ENCODE measurements around the gene CBLN1. TPM values are rescaled to one million over a fixed set of nuclear protein-coding genes. Genes with fewer than 3 reads are reported as not detected.

CBLN1 gene
- not detected in 2 replicates for total RNA-seq (2014; rRNA removed; shearing (Covaris generic); ENCODE audit: low replicate concordance)

DNA sequence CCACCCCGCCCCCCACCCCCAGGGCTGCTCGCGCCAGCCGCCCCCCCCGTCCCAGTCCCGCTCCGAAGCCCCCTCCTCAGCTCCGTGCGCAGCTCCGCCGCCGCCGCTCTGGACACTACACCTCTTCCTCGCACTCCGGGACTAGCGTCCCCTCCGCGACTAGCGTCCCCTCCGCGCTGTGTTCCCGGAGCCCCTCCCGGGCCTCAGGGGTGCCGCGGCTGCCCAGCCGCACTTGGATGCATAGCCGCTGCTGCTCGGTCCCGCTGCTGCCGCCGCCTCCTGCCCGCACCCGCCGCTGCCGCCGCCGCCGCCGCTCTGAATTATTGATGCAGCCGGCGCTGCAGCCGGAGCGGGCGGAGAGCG lies at the start of gene CBLN1:
Gene CBLN1 (minus strand): TSS at position 359 of the 363 bp plus-strand sequence. CDS start 373 bp downstream, outside the sequence.
- DNase-seq (ENCODE audit: low read depth) = no peak
- in situ Hi-C loops (cut with HindIII; ENCODE audit: low pct_unique_long_range_greater_than_20kb, low sequenced_read_pairs) = no loop called here

DNA sequence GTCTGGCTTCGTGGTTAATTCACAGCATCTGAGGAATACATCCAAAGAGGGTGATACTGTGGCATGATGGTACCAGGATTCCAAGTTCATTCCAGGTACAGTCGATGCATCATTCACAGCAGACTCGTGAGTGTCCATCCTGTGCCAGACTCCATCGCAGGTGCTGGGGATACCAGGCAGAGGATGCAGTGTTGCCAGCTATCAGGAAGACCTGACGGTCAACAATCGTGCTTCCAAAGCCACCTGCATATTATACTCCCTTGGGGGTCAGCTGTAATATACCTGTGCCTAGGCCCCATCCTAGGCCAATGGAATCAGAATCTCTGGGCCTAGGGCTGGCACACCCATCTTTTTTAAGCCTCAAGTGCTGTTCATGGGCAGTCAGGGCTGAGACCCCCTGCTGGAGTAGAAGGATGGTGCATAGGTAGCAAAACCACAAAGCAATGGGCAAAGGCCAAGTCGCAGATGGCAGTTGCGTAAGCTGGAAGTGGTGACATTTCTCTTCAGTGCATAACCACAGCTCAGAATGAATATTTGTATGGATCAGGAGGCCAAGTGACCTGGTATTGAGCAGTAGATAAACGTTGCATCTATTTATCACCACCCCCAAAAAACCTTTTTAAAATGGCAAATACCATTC lies 49.0 kb upstream of the CBLN1 start:
- no peak for DNase-seq (ENCODE audit: low read depth)
- in situ Hi-C loops (cut with HindIII; ENCODE audit: low pct_unique_long_range_greater_than_20kb, low sequenced_read_pairs) = no loop called here

DNA sequence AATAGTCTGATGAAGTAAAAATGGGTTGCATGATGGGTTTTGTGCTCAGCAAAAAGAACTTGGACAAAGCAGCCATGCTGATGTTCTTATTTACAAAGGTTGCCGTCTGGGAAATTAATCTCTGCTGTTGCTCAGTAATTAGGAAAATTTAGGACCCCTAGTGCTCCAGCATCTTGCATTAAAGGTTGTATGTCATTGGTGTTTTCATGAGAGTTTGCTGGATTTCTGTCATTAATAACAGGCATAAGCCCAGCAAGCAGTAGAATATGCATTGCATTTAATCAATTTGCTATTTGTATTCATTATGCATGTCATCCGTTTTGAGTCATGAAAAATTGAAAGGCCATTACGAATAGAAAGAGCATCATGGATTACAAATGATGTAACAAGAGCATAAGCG lies 46.7 kb upstream of the CBLN1 start:
- in situ Hi-C loops (cut with HindIII; ENCODE audit: low pct_unique_long_range_greater_than_20kb, low sequenced_read_pairs) = no loop called here

DNA sequence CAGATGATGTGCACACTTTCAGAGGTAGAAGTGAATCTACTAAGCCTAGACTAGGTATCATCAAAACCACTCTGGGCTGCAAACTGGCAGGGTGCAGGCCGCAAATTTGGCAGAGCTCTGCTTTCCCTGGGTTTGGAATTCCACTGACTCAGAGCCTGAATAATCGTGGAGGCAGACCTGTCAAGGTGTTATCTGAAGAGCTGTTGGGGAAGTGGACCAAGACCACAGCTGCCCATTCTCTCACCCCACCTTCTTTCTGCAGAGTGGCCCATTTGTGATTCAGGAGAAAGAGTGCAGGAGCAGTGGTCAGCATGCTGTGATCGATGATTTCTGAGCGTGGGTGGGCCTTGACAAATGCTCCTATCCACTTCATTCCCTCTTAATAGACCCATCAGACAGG lies 45.8 kb upstream of the CBLN1 start:
- in situ Hi-C loops (cut with HindIII; ENCODE audit: low pct_unique_long_range_greater_than_20kb, low sequenced_read_pairs) = no loop called here
- no peak for DNase-seq (ENCODE audit: low read depth)

More for the DNA sequence above, 46.7 kb upstream of the CBLN1 start:
- DNase-seq (ENCODE audit: low read depth) = no peak

DNA sequence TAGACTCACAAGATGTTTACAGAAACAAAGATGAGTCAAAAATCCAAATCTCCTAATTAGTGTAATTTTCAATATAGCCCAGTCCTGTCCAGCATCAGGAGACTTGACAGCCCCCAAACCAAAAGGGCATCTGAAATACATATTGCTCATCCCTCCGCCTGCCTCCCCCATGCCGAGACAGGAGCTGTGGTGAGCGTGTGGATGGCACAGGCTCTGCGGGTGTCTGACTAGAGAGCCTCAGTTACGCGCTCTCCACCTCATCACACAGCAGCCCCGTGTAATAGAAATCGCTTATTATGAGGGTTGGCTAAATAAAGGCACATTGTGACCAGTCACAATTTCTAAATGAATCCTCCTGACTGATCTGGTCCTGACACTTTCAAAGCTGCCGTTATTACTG lies 43.1 kb upstream of the CBLN1 start:
- in situ Hi-C loops (cut with HindIII; ENCODE audit: low pct_unique_long_range_greater_than_20kb, low sequenced_read_pairs) = no loop called here

DNA sequence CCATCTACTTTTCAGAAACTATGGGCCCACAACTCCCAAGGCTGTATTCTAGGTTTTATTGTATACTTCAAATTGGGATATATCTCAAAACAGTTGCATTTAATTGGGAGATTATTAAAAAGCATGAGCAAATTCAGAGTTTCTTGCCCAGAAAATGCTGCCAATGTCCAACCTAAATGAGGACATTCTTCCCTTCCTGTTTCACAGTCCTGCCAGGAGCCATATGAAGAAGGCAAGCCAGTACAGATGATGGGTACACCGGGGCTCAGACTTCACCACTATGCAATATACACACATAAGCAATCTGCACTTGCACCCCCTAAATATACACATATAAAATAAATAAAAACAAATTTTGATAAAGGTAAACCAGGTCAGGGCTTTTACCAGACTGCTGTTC lies 34.0 kb upstream of the CBLN1 start:
- DNase-seq (ENCODE audit: low read depth) = no peak
- in situ Hi-C loops (cut with HindIII; ENCODE audit: low pct_unique_long_range_greater_than_20kb, low sequenced_read_pairs) = no loop called here

More for the DNA sequence above, 43.1 kb upstream of the CBLN1 start:
- no peak for DNase-seq (ENCODE audit: low read depth)

DNA sequence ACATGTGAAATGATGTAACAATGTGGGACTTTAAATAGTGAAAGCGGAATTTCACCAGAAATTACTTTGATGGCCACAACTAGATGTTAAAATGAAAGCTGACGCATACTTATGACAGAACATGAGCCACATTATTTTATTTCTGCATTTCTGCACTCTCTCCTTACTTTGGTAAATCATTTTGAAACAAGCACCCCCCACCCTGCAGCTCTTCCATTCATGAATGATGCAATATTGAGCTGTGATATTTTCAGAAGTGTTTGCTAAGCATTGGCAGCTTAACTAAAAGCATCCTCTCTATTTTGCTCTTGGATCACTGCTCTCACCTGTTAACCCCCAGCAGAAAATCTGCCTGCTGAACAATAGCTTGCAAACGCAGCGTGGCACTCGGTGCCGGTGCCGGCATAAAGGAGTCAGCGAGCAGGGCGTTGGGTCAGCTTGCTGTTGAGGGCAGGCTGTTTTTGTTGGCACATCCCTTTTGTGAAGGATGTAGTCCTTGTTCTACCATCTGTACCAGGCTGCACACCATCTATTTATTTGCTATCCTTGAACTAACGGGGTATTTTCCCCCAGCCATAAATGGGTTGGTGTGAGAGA lies 30.8 kb upstream of the CBLN1 start:
- in situ Hi-C loops (cut with HindIII; ENCODE audit: low pct_unique_long_range_greater_than_20kb, low sequenced_read_pairs) = no loop called here
- no peak for DNase-seq (ENCODE audit: low read depth)

DNA sequence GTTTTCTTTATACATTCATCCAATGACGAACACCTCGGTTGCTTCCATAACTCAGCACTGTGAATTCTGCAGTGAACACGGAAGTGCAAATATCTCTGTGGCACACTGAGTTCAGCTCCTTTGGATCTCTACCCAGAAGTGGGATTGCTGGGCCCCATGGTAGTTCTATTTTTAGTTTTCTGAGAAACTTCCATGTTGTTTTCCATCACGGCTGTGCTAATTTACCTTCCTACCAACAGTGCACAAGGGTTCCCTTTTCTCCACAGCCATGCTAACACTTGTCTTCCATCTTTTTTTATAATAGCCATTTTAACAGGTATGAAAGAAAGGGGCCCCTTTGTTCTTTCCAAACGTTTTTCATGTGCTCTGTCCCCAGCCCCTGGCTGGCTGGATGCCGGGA lies 30.2 kb upstream of the CBLN1 start:
- in situ Hi-C loops (cut with HindIII; ENCODE audit: low pct_unique_long_range_greater_than_20kb, low sequenced_read_pairs) = no loop called here
- no peak for DNase-seq (ENCODE audit: low read depth)

DNA sequence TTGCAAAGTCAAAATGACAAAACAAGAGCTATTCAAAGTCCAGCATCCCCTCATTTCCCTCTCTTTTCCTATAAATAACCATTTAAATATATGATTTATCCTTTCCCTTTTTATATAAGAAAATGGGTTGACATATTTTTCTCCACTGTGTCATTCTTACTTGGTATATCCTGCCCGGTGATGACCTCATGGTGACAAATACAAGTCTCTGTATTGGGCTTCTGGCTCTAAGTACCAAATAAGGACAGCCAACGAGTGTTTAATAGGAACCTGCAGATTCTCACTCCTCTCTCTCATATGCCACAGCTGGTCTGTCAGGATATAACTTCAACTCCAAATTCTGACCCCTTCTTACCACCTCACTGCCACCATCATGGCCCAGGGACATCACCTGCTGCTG lies 25.5 kb upstream of the CBLN1 start:
- DNase-seq (ENCODE audit: low read depth) = no peak
- in situ Hi-C loops (cut with HindIII; ENCODE audit: low pct_unique_long_range_greater_than_20kb, low sequenced_read_pairs) = no loop called here

DNA sequence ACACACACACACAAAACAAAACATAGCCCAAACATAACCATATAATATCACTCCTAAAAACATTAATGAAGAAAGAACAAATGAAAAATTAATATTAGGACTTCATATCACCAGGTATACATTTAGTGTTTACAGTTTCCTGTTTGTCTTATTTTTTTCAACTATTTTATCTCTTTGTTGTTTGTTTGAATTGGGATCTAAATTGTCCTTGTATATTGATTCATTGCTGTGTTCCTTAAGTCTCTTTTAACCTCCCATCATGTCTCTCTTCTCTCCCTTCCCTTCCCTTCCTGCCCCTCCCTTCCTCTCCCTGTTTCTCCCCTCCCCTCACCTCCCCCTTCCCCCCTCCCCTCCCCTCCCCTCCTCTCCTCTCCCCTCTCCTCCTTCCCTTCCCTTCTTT lies 23.8 kb upstream of the CBLN1 start:
- no peak for DNase-seq (ENCODE audit: low read depth)
- in situ Hi-C loops (cut with HindIII; ENCODE audit: low pct_unique_long_range_greater_than_20kb, low sequenced_read_pairs) = no loop called here

DNA sequence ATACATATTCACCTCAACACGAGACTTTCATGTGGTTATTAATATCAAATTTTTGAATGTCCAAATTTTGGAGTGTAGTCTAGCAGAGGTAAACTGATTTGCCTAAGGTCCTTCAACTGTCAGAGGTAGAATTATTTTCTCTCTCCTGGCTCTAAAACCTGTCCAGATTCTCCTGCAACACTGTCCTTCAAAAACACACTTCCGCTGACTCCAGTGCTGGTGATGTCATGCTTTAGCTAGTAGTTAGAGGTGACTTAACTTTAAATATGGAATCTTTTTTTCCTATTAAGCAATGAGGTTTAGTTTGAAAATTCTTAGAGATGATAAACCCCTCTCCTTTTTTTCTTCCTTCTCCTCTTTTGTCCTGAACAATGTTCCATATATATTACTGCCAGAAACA lies 10.8 kb upstream of the CBLN1 start:
- no peak for DNase-seq (ENCODE audit: low read depth)
- in situ Hi-C loops (cut with HindIII; ENCODE audit: low pct_unique_long_range_greater_than_20kb, low sequenced_read_pairs) = no loop called here

DNA sequence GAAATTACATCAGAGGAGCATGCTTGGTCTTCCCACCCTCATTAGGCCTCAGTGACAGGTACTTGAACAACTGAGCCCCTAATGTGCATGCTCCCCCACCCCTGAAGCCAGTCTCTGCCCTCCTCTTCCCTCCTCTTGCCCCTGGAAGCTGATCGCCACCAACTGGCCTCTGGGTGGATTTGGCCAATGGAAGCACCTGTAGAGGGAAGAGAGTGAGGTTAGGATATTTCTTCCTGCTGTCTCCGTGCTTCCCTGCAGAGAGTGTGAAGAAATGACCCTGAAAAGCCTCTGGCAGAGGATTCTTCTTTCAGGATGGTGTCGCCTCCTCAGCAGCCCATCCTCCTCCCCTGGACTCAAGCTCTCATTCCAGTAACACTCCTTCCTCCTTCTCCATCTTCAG lies 5.9 kb upstream of the CBLN1 start:
- in situ Hi-C loops (cut with HindIII; ENCODE audit: low pct_unique_long_range_greater_than_20kb, low sequenced_read_pairs) = no loop called here
- DNase-seq (ENCODE audit: low read depth) = no peak

DNA sequence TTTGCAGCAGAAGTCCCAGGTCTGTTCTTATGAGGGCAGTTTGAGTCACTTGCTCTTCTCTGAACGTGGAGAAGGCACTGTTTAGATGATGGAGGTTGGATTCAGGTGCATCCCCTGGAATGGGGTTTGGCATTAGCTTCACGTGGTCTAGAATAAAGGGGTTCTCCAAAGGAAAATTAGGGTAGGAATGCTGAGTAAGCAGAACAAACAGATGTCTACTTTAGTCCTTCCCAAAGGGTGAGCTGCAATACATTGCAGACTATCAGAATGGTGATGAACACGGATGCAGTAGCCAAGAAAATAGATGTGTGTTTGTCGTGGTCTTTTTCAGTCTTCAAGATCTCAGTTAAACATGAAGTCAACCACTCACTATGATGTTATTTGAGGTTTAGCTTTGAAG lies 3.3 kb upstream of the CBLN1 start:
- in situ Hi-C loops (cut with HindIII; ENCODE audit: low pct_unique_long_range_greater_than_20kb, low sequenced_read_pairs) = no loop called here
- DNase-seq (ENCODE audit: low read depth) = no peak

DNA sequence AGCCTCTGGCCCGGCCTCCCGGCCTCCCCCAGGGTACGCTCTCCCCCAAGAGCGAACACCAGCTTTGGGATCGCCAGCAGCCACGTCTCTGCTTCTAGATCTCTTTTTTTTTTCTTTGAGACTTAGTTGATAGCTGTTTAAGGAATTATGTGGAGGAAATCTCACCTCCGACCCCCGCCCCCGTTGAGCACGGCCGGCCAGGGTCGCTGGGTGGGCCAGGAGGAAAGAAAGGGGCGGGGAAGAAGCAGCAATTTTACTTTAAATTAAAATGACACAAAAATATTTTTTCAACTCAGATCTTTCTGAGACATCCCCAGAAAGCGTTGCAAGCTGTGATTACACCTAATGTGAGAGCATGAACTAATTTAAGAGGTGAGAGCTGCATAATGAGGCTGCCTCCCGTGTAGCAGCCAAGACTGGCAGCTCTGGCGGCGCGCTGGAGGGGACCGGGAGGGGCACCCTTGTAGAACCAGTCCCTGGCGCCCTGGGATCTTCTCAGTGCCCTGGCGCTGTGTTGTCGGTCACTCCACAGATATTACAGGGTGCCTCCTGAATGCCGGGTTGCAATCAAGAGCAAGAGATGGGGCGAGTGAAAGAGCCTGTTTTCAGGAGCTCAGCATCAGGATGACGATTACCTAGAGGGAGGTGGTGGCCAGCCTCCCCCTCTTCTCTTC lies 1.9 kb upstream of the CBLN1 start:
- DNase-seq (ENCODE audit: low read depth) = no peak
- in situ Hi-C loops (cut with HindIII; ENCODE audit: low pct_unique_long_range_greater_than_20kb, low sequenced_read_pairs) = no loop called here

DNA sequence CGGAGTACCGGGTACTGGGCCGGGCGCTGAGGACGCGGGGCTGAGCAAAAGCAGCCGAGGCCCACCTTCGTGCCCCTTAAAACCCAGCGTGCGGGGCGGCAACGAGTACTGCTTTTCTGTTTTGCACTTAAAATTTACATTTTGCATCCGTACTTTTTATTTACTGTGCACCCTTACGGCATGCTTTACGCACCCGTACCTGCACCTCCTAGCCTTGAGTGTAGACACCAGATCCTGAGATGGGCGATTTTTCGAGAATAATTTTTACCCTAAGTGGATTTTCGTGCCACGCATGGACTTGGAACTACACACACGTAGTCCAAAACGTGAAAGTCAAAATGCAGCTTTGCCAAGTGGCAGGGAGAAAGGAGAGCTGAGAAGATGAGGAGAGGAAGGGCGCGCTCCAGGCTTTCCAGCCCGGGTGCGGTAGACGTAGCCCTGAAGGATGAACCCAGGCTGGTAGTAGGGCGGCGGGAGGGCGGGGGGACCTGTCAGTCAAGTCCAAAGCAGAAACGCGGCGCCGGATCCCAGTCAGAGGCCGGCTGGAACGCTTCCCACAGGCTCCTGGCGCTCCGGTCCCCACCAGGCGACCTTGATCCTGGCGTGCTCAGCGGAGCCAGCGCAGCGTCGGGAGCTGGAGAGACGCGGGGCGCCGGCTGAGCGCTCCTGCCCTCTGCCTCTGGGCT lies 1.2 kb upstream of the CBLN1 start:
- in situ Hi-C loops (cut with HindIII; ENCODE audit: low pct_unique_long_range_greater_than_20kb, low sequenced_read_pairs) = no loop called here
- DNase-seq (ENCODE audit: low read depth) = no peak

DNA sequence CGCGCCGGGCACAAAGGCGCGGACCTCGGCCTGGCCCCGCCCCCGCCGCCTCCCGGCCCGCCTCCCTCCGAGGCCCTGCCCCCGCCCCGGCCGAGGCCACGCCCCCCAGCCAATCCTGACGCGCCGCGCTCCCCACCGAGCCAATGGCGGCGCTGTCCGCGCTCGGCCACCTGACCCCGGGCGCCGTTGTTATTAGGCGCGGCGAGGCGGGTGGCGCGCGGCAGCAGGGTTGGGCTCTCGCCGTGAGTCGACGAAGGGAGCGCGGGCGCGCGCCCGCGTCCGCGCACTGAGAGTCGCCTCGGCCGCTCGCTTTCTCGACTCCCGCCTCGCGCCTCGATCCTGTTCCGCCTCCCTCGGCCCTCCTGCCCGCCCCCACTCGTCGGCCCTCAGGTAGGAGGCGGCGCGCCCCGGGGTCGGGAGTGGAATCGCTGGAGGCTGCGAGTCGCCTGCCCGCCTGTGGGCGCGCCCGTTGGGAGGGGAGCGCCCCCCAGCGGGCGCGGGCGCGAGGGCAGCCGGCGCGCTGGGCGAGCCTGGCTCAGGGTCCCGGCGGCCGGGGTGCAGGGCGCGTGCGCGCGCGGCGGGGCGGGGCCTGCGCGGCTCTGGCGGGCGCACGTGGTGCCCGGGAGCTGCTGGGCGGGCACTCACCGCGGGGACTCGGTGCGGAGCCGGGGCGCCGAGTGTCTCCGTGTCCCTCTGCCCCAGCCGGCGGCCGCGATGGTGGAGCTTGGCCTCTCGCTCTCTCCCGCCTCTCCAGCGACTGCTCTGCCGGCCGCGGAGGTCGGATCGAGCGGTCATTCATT lies 405 bp upstream of the CBLN1 start:
- in situ Hi-C loops (cut with HindIII; ENCODE audit: low pct_unique_long_range_greater_than_20kb, low sequenced_read_pairs) = no loop called here
- DNase-seq (ENCODE audit: low read depth) = no peak

DNA sequence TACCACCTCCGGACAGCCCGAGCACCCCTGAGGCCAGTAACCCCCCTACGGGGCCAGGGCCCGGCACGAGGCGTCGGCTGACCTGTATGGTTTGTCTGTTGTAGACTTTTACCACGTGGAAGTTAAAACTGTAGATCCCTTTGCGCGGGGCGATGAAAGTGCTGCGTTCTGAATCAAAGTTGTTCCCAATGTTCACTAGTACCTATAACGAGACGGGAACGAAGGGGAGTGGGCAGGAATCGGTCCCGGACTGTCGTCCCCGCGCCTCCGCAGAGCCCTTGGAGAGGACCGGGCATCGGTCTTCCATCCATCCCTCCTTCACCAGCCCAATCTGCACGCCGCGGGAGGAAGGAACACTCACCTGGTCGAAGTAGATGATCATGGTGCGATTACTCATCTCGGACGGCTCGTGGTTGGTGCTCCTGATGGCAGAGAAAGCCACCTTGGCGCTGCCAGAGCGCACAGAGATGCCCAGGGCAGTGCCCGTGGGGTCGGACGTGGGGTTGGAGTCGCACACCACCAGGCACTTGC lies 732 bp downstream of the CBLN1 start:
- no peak for DNase-seq (ENCODE audit: low read depth)
- in situ Hi-C loops (cut with HindIII; ENCODE audit: low pct_unique_long_range_greater_than_20kb, low sequenced_read_pairs) = no loop called here

DNA sequence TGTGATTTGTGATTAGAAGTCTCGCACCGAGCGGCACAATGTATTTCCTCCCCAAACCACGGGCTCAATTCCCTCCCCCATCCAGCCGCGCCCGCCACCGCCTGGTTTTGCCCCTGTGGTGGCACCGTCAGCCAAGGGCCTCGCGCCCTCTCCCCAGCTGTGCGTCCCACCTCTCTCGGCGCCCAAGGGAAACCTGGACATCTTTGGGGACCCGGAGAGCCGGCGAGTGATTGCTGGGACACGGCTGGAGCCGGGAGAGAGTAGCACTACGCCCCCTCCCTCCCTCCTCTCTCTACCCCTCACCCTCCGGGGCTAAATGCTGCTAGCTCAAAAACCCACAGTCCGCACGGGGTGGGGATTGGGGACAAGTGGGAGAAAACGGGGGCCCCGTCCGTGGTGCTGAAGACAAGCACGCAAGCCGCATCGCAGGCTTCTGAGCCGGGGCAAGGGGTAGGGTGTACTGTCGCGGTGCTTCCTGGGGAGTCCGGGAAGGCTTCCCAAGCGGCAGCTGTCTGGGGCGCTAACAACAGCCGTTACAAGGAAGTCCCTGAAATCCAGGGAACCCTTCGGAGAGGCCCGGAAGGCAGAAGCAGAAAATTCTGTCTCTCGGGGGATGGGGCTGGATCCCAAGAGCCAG lies 1.4 kb downstream of the CBLN1 start:
- in situ Hi-C loops (cut with HindIII; ENCODE audit: low pct_unique_long_range_greater_than_20kb, low sequenced_read_pairs) = no loop called here
- no peak for DNase-seq (ENCODE audit: low read depth)

All from Caki2 (cell line).